ENCODE results near the gene HNRNPR. TPM values are rescaled to one million over a fixed set of nuclear protein-coding genes. Genes with fewer than 3 reads are reported as not detected.

Gene HNRNPR
- total and polyA plus RNA-seq, 9 of the 15 experiments (the other 6 are each of a cell fraction or from before 2014, with no cell fraction given): 80.9 to 372 (median 301) TPM

DNA sequence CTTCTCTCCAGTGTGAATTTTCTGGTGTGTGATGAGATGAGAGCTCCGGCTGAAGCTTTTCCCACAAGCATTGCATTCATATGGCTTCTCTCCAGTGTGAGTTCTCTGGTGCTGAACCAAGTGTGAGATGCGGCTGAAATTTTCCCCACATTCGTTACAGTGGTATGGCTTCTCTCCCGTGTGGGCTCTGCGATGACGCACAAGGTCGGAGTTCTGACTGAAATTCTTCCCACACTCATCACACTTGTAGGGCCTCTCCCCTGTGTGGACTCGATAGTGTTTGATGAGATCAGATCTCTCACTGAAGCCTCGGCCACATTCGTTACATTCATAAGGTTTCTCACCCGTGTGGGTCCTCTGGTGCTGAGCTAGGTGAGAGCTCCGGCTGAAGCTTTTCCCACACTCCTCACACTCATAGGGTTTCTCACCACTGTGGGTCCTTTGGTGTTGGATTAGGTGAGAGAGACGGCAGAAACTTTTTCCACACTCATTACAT, 18.2 kb upstream of the HNRNPR start (continued):
- peak; percentile 99 for TF ChIP-seq ZNF75A (CRISPR knock-in tag; IDR thresholded peaks at IDR 0.05)
- TF ChIP-seq XRCC5 (IDR thresholded peaks at IDR 0.05; ENCODE audit: low read depth, low read length): no peak
- TF ChIP-seq ZC3H11A (IDR thresholded peaks at IDR 0.05; ENCODE audit: low read depth, low read length): 0 out of 2 replicates have a peak, but pooled peaks have one; percentile 59
- TF ChIP-seq, protein P1, sequence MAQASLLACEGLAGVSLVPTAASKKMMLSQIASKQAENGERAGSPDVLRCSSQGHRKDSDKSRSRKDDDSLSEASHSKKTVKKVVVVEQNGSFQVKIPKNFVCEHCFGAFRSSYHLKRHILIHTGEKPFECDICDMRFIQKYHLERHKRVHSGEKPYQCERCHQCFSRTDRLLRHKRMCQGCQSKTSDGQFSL (CRISPR knock-in tag; IDR thresholded peaks at IDR 0.05): no peak
- TF ChIP-seq, protein P1 (tag; IDR thresholded peaks at IDR 0.05): 0 out of 4 replicates have a peak, but pooled peaks of 1 of the 2 experiments have one; percentile 36
- TF ChIP-seq RCOR1 (IDR thresholded peaks at IDR 0.05; ENCODE audit: borderline replicate concordance in 1 of 2, low read depth in 2 of 2, low read length in 2 of 2): peak in 1 of 2 experiments; percentile 34; a peak in 3 of 4 replicates
- TF ChIP-seq RBM22 (IDR thresholded peaks at IDR 0.05; ENCODE audit: low read depth, low read length, poor library complexity, severe bottlenecking): no peak
- no peak for TF ChIP-seq BHLHE40 (IDR thresholded peaks at IDR 0.05; ENCODE audit: low read length)
- no peak for TF ChIP-seq ZNF133 (CRISPR knock-in tag; IDR thresholded peaks at IDR 0.05)
- peak; percentile 88 for TF ChIP-seq CHD4 (IDR thresholded peaks at IDR 0.05; ENCODE audit: insufficient read depth, insufficient replicate concordance, low read depth, low read length, poor library complexity, severe bottlenecking)
- no peak for TF ChIP-seq CCAR2 (IDR thresholded peaks at IDR 0.05; ENCODE audit: low read depth, low read length)
- TF ChIP-seq, protein P2, sequence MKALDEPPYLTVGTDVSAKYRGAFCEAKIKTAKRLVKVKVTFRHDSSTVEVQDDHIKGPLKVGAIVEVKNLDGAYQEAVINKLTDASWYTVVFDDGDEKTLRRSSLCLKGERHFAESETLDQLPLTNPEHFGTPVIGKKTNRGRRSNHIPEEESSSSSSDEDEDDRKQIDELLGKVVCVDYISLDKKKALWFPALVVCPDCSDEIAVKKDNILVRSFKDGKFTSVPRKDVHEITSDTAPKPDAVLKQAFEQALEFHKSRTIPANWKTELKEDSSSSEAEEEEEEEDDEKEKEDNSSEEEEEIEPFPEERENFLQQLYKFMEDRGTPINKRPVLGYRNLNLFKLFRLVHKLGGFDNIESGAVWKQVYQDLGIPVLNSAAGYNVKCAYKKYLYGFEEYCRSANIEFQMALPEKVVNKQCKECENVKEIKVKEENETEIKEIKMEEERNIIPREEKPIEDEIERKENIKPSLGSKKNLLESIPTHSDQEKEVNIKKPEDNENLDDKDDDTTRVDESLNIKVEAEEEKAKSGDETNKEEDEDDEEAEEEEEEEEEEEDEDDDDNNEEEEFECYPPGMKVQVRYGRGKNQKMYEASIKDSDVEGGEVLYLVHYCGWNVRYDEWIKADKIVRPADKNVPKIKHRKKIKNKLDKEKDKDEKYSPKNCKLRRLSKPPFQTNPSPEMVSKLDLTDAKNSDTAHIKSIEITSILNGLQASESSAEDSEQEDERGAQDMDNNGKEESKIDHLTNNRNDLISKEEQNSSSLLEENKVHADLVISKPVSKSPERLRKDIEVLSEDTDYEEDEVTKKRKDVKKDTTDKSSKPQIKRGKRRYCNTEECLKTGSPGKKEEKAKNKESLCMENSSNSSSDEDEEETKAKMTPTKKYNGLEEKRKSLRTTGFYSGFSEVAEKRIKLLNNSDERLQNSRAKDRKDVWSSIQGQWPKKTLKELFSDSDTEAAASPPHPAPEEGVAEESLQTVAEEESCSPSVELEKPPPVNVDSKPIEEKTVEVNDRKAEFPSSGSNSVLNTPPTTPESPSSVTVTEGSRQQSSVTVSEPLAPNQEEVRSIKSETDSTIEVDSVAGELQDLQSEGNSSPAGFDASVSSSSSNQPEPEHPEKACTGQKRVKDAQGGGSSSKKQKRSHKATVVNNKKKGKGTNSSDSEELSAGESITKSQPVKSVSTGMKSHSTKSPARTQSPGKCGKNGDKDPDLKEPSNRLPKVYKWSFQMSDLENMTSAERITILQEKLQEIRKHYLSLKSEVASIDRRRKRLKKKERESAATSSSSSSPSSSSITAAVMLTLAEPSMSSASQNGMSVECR (CRISPR knock-in tag; IDR thresholded peaks at IDR 0.05): no peak
- TF ChIP-seq HOXB6 (CRISPR knock-in tag; IDR thresholded peaks at IDR 0.05; ENCODE audit: borderline replicate concordance): no peak
- no peak for TF ChIP-seq ZNF217 (CRISPR knock-in tag; IDR thresholded peaks at IDR 0.05)
- TF ChIP-seq, protein P3, sequence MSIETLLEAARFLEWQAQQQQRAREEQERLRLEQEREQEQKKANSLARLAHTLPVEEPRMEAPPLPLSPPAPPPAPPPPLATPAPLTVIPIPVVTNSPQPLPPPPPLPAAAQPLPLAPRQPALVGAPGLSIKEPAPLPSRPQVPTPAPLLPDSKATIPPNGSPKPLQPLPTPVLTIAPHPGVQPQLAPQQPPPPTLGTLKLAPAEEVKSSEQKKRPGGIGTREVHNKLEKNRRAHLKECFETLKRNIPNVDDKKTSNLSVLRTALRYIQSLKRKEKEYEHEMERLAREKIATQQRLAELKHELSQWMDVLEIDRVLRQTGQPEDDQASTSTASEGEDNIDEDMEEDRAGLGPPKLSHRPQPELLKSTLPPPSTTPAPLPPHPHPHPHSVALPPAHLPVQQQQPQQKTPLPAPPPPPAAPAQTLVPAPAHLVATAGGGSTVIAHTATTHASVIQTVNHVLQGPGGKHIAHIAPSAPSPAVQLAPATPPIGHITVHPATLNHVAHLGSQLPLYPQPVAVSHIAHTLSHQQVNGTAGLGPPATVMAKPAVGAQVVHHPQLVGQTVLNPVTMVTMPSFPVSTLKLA (conservative IDR thresholded peaks at IDR 0.05): no peak
- no peak for TF ChIP-seq STAT5B (CRISPR knock-in tag; IDR thresholded peaks at IDR 0.05)
- TF ChIP-seq, protein P4, sequence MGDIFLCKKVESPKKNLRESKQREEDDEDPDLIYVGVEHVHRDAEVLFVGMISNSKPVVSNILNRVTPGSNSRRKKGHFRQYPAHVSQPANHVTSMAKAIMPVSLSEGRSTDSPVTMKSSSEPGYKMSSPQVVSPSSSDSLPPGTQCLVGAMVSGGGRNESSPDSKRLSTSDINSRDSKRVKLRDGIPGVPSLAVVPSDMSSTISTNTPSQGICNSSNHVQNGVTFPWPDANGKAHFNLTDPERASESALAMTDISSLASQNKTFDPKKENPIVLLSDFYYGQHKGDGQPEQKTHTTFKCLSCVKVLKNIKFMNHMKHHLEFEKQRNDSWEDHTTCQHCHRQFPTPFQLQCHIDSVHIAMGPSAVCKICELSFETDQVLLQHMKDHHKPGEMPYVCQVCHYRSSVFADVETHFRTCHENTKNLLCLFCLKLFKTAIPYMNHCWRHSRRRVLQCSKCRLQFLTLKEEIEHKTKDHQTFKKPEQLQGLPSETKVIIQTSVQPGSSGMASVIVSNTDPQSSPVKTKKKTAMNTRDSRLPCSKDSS (IDR thresholded peaks at IDR 0.05; ENCODE audit: low read depth, partially characterized antibody): peak; percentile 98
- no peak for TF ChIP-seq RBFOX2 (IDR thresholded peaks at IDR 0.05; ENCODE audit: low read depth, low read length)
- TF ChIP-seq ZNF212 (CRISPR knock-in tag; IDR thresholded peaks at IDR 0.05): no peak

All from K562 (cell line).